HEK293 (cell line): ENCODE measurements around the gene KHSRP.

ENCODE experiments used
- BCL11B ChIP-seq: fragments of 450-650 bp; formaldehyde crosslinking; IDR thresholded peaks from 2 replicates; pipeline ENCODE4 v1.5.1; 2016; ENCODE audit warnings: low read depth, missing biosample characterization, missing genetic modification characterization
- GLIS1 ChIP-seq: fragments of 450-650 bp; formaldehyde crosslinking; IDR thresholded peaks from 2 replicates; pipeline ENCODE4 v1.5.1; 2016; ENCODE audit warnings: missing biosample characterization, missing genetic modification characterization
- HOXA7 ChIP-seq: sonication (generic); formaldehyde crosslinking; IDR thresholded peaks from 2 replicates; pipeline ENCODE4 v1.8.1; 2022; ENCODE audit warnings: missing genetic modification reagents, borderline replicate concordance
- KLF16 ChIP-seq: fragments of 450-650 bp; formaldehyde crosslinking; IDR thresholded peaks from 2 replicates; pipeline ENCODE4 v1.5.1; 2017; ENCODE audit warnings: missing biosample characterization, missing genetic modification characterization
- SP3 ChIP-seq: fragments of 450-650 bp; formaldehyde crosslinking; IDR thresholded peaks from 2 replicates; pipeline ENCODE4 v1.5.1; 2016; ENCODE audit warnings: missing biosample characterization, missing genetic modification characterization
- YY2 ChIP-seq: fragments of 450-650 bp; formaldehyde crosslinking; IDR thresholded peaks from 2 replicates; pipeline ENCODE4 v1.5.1; 2016; ENCODE audit warnings: missing biosample characterization, missing genetic modification characterization
- ZBTB17 ChIP-seq: fragments of 450-650 bp; formaldehyde crosslinking; IDR thresholded peaks from 2 replicates; pipeline ENCODE4 v1.5.1; 2016; ENCODE audit warnings: missing biosample characterization, missing genetic modification characterization
- ZBTB20 ChIP-seq: fragments of 450-650 bp; formaldehyde crosslinking; IDR thresholded peaks from 2 replicates; pipeline ENCODE4 v1.5.1; 2016; ENCODE audit warnings: missing biosample characterization, missing genetic modification characterization
- ZBTB7A ChIP-seq: fragments of 450-650 bp; formaldehyde crosslinking; IDR thresholded peaks from 2 replicates; pipeline ENCODE4 v1.5.1; 2016; ENCODE audit warnings: low read depth, missing biosample characterization, missing genetic modification characterization
- ZFHX2 ChIP-seq: fragments of 450-650 bp; formaldehyde crosslinking; conservative IDR thresholded peaks from 2 replicates; pipeline ENCODE4 v1.5.1; 2016; ENCODE audit warnings: missing biosample characterization, missing genetic modification characterization
- ZIC2 ChIP-seq: fragments of 450-650 bp; formaldehyde crosslinking; IDR thresholded peaks from 2 replicates; pipeline ENCODE4 v1.5.1; 2016; ENCODE audit warnings: missing biosample characterization, missing genetic modification characterization
- ZNF2 ChIP-seq: fragments of 450-650 bp; formaldehyde crosslinking; IDR thresholded peaks from 2 replicates; pipeline ENCODE4 v1.5.1; 2016; ENCODE audit warnings: missing biosample characterization, missing genetic modification characterization
- ZNF350 ChIP-seq: fragments of 450-650 bp; formaldehyde crosslinking; IDR thresholded peaks from 2 replicates; pipeline ENCODE4 v1.5.0; 2017; ENCODE audit warnings: missing biosample characterization, mild to moderate bottlenecking, missing genetic modification characterization
- ZNF354C ChIP-seq: fragments of 450-650 bp; formaldehyde crosslinking; IDR thresholded peaks from 2 replicates; pipeline ENCODE4 v1.5.1; 2016; ENCODE audit warnings: missing biosample characterization, missing genetic modification characterization, low read depth, borderline replicate concordance
- ZNF366 ChIP-seq: fragments of 450-650 bp; formaldehyde crosslinking; conservative IDR thresholded peaks from 2 replicates; pipeline ENCODE4 v1.5.1; 2016; ENCODE audit warnings: missing biosample characterization, missing genetic modification characterization
- ZNF404 ChIP-seq: fragments of 450-650 bp; formaldehyde crosslinking; IDR thresholded peaks from 2 replicates; pipeline ENCODE4 v1.5.1; 2017; ENCODE audit warnings: missing biosample characterization, missing genetic modification characterization
- ZNF433 ChIP-seq: fragments of 450-650 bp; formaldehyde crosslinking; IDR thresholded peaks from 2 replicates; pipeline ENCODE4 v1.5.1; 2016; ENCODE audit warnings: missing biosample characterization, missing genetic modification characterization, low read depth
- ZNF510 ChIP-seq: fragments of 450-650 bp; formaldehyde crosslinking; IDR thresholded peaks from 2 replicates; pipeline ENCODE4 v1.5.1; 2018; ENCODE audit warnings: mild to moderate bottlenecking, missing genetic modification characterization, missing biosample characterization; ENCODE audit not compliant: insufficient replicate concordance
- ZNF585B ChIP-seq: fragments of 450-650 bp; formaldehyde crosslinking; IDR thresholded peaks from 2 replicates; pipeline ENCODE4 v1.5.1; 2016; ENCODE audit warnings: missing biosample characterization, missing genetic modification characterization
- ZNF596 ChIP-seq: fragments of 450-650 bp; IDR thresholded peaks from 2 replicates; pipeline ENCODE4 v1.5.0; 2018; ENCODE audit warnings: missing biosample characterization, mild to moderate bottlenecking, missing genetic modification characterization, moderate library complexity
- ZNF623 ChIP-seq: fragments of 450-650 bp; formaldehyde crosslinking; IDR thresholded peaks from 2 replicates; pipeline ENCODE4 v1.5.1; 2016; ENCODE audit warnings: missing biosample characterization, missing genetic modification characterization
- ZNF629 ChIP-seq: fragments of 450-650 bp; formaldehyde crosslinking; IDR thresholded peaks from 2 replicates; pipeline ENCODE4 v1.5.1; 2017; ENCODE audit warnings: missing biosample characterization, missing genetic modification characterization
- ZNF660 ChIP-seq: fragments of 450-650 bp; IDR thresholded peaks from 2 replicates; pipeline ENCODE4 v1.5.1; 2018; ENCODE audit warnings: missing biosample characterization, mild to moderate bottlenecking, missing genetic modification characterization
- ZSCAN16 ChIP-seq: fragments of 450-650 bp; formaldehyde crosslinking; IDR thresholded peaks from 2 replicates; pipeline ENCODE4 v1.5.1; 2016; ENCODE audit warnings: missing biosample characterization, missing genetic modification characterization
- ZSCAN23 ChIP-seq: fragments of 450-650 bp; formaldehyde crosslinking; IDR thresholded peaks from 2 replicates; pipeline ENCODE4 v1.5.1; 2016; ENCODE audit warnings: missing biosample characterization, missing genetic modification characterization
- ZXDB ChIP-seq: fragments of 450-650 bp; formaldehyde crosslinking; IDR thresholded peaks from 2 replicates; pipeline ENCODE4 v1.5.1; 2016; ENCODE audit warnings: missing biosample characterization, missing genetic modification characterization
- TF ChIP-seq, protein P1 (sequence below): fragments of 450-650 bp; formaldehyde crosslinking; IDR thresholded peaks from 2 replicates; pipeline ENCODE4 v1.5.1; 2016; ENCODE audit warnings: missing biosample characterization, missing genetic modification characterization
- TF ChIP-seq, protein P2 (sequence below): fragments of 450-650 bp; formaldehyde crosslinking; IDR thresholded peaks from 2 replicates; pipeline ENCODE4 v1.5.1; 2016; ENCODE audit warnings: missing biosample characterization, missing genetic modification characterization
- TF ChIP-seq, protein P3 (sequence below): fragments of 450-650 bp; formaldehyde crosslinking; IDR thresholded peaks from 2 replicates; pipeline ENCODE4 v1.5.1; 2016; ENCODE audit warnings: missing biosample characterization, missing genetic modification characterization

KHSRP gene

DNA sequence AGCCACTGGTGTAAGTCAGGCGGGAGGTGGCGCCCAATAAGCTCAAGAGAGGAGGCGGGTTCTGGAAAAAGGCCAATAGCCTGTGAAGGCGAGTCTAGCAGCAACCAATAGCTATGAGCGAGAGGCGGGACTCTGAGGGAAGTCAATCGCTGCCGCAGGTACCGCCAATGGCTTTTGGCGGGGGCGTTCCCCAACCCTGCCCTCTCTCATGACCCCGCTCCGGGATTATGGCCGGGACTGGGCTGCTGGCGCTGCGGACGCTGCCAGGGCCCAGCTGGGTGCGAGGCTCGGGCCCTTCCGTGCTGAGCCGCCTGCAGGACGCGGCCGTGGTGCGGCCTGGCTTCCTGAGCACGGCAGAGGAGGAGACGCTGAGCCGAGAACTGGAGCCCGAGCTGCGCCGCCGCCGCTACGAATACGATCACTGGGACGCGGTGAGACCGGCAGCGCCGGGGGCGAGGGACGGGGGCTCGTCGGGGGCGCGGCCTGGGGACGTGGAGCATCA is 52.0 kb downstream of the KHSRP start, which contains the start of gene ALKBH7 (continued):
- no peak for TF ChIP-seq GLIS1 (tag by site-specific recombination)
- TF ChIP-seq, protein P1, sequence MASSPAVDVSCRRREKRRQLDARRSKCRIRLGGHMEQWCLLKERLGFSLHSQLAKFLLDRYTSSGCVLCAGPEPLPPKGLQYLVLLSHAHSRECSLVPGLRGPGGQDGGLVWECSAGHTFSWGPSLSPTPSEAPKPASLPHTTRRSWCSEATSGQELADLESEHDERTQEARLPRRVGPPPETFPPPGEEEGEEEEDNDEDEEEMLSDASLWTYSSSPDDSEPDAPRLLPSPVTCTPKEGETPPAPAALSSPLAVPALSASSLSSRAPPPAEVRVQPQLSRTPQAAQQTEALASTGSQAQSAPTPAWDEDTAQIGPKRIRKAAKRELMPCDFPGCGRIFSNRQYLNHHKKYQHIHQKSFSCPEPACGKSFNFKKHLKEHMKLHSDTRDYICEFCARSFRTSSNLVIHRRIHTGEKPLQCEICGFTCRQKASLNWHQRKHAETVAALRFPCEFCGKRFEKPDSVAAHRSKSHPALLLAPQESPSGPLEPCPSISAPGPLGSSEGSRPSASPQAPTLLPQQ (tag by site-specific recombination), result no peak; the same call in 1 of the 2 replicates
- TF ChIP-seq ZNF433 (tag by site-specific recombination), result no peak
- TF ChIP-seq ZFHX2 (tag by site-specific recombination), result peak; percentile 77
- TF ChIP-seq ZNF660, result no peak
- no peak for TF ChIP-seq ZNF510 (tag by site-specific recombination)
- peak; percentile 62; the same call in 1 of the 2 replicates for TF ChIP-seq BCL11B (tag by site-specific recombination)
- peak; percentile 30; the same call in 1 of the 2 replicates for TF ChIP-seq ZXDB (tag by site-specific recombination)
- TF ChIP-seq ZBTB17 (tag by site-specific recombination), result no peak; the same call in 1 of the 2 replicates
- TF ChIP-seq, protein P2, sequence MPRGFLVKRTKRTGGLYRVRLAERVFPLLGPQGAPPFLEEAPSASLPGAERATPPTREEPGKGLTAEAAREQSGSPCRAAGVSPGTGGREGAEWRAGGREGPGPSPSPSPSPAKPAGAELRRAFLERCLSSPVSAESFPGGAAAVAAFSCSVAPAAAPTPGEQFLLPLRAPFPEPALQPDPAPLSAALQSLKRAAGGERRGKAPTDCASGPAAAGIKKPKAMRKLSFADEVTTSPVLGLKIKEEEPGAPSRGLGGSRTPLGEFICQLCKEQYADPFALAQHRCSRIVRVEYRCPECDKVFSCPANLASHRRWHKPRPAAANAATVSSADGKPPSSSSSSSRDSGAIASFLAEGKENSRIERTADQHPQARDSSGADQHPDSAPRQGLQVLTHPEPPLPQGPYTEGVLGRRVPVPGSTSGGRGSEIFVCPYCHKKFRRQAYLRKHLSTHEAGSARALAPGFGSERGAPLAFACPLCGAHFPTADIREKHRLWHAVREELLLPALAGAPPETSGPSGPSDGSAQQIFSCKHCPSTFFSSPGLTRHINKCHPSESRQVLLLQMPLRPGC (tag by site-specific recombination), result no peak
- no peak for TF ChIP-seq ZNF366 (tag by site-specific recombination)
- TF ChIP-seq SP3 (tag by site-specific recombination), result peak; percentile 83
- no peak for TF ChIP-seq ZNF350 (tag by site-specific recombination)
- no peak for TF ChIP-seq ZNF623 (tag by site-specific recombination)
- peak; percentile 58; the same call in 1 of the 2 replicates for TF ChIP-seq ZNF2 (tag by site-specific recombination)
- peak; percentile 43; the same call in 1 of the 2 replicates for TF ChIP-seq ZBTB20 (tag by site-specific recombination)
- peak; percentile 59; the same call in 1 of the 2 replicates for TF ChIP-seq ZIC2 (tag by site-specific recombination)
- TF ChIP-seq ZSCAN23 (tag by site-specific recombination), result no peak
- TF ChIP-seq HOXA7, result no peak
- TF ChIP-seq ZNF354C, result no peak
- TF ChIP-seq ZSCAN16 (tag by site-specific recombination), result no peak
- TF ChIP-seq YY2 (tag by site-specific recombination), result peak; percentile 42; the same call in 1 of the 2 replicates
- peak; percentile 75 for TF ChIP-seq KLF16
- TF ChIP-seq, protein P3, sequence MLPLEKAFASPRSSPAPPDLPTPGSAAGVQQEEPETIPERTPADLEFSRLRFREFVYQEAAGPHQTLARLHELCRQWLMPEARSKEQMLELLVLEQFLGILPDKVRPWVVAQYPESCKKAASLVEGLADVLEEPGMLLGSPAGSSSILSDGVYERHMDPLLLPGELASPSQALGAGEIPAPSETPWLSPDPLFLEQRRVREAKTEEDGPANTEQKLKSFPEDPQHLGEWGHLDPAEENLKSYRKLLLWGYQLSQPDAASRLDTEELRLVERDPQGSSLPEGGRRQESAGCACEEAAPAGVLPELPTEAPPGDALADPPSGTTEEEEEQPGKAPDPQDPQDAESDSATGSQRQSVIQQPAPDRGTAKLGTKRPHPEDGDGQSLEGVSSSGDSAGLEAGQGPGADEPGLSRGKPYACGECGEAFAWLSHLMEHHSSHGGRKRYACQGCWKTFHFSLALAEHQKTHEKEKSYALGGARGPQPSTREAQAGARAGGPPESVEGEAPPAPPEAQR, result no peak
- TF ChIP-seq ZNF629, result peak; percentile 21; the same call in 1 of the 2 replicates
- TF ChIP-seq ZNF596, result no peak
- TF ChIP-seq ZBTB7A (tag by site-specific recombination), result peak; percentile 72; the same call in 1 of the 2 replicates
- TF ChIP-seq ZNF585B (tag by site-specific recombination), result no peak
- TF ChIP-seq ZNF404 (tag by site-specific recombination), result no peak
